Measurements from ENCODE around the gene TCF7L2.

DNA sequence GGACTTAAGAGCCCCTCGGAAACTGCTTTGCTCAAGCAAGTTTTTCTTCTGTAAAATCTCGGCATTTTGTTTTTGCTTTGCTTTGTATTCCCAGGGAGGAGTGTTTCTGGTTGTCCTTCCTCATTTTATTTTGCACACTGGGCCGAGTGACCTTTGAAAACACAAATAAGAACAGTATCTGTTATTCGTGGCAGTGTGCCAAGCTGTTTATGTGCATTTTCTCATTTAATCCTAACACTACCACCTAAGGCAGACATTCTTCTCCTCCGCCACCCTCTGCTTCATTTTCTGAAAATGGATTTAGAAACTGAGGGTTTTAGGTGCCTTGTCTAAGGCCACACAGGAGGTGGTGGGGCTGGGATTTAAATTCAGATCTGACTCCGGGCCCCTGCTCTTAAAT, 218.5 kb downstream of the TCF7L2 start:
- TF ChIP-seq, protein P1, sequence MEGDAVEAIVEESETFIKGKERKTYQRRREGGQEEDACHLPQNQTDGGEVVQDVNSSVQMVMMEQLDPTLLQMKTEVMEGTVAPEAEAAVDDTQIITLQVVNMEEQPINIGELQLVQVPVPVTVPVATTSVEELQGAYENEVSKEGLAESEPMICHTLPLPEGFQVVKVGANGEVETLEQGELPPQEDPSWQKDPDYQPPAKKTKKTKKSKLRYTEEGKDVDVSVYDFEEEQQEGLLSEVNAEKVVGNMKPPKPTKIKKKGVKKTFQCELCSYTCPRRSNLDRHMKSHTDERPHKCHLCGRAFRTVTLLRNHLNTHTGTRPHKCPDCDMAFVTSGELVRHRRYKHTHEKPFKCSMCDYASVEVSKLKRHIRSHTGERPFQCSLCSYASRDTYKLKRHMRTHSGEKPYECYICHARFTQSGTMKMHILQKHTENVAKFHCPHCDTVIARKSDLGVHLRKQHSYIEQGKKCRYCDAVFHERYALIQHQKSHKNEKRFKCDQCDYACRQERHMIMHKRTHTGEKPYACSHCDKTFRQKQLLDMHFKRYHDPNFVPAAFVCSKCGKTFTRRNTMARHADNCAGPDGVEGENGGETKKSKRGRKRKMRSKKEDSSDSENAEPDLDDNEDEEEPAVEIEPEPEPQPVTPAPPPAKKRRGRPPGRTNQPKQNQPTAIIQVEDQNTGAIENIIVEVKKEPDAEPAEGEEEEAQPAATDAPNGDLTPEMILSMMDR (IDR thresholded peaks at IDR 0.05), result no peak
- TF ChIP-seq POLR2A (IDR thresholded peaks at IDR 0.05), result no peak
- no peak for TF ChIP-seq EP300 (IDR thresholded peaks at IDR 0.05)

Measured in tibial nerve (tissue), 4 donors.